Measurements from ENCODE around the gene CPNE1. TPM values are rescaled to one million over a fixed set of nuclear protein-coding genes. Genes with fewer than 3 reads are reported as not detected.
A peak's percentile ranks its signal among the peaks of the same experiment; 100 is the strongest.
"Not testable (repeated sequence)": the region's sequence is repeated elsewhere in the genome, so short reads cannot be mapped to it uniquely, and the experiment has no call there.

CPNE1 gene
- total and polyA plus RNA-seq, 2 donors (not counting 1 experiment from before 2014, with no cell fraction given) = 88.8 to 146 TPM

DNA sequence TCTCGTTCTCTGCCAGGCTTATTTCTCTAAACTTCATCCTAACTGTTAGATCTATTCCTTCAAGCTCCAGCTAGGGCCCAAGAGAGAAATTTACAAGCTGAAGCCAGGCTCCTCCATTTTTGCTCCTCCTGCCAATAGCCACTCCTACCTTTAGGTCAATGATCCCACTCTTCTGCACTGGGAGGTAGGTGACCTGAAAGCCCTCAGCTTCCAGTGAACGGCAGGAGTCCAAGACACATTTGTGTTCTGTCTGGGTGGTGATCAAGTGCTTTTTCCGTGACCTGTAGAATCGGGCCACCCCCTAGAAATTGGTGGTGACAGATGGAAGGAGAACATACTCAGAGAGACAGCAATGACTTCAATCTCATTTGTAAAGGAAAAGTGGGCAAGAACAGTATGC is 25.6 kb upstream of the CPNE1 start:
- peaks cover 3% of the 10 kb centered on the region for H3K36me3 ChIP-seq (ENCODE audit: control insufficient read depth, insufficient read depth, low read length)
- no peaks in the 10 kb centered on the region for H3K79me2 ChIP-seq (ENCODE audit: control insufficient read depth, insufficient read depth, low read length)
- TF ChIP-seq, protein P1, sequence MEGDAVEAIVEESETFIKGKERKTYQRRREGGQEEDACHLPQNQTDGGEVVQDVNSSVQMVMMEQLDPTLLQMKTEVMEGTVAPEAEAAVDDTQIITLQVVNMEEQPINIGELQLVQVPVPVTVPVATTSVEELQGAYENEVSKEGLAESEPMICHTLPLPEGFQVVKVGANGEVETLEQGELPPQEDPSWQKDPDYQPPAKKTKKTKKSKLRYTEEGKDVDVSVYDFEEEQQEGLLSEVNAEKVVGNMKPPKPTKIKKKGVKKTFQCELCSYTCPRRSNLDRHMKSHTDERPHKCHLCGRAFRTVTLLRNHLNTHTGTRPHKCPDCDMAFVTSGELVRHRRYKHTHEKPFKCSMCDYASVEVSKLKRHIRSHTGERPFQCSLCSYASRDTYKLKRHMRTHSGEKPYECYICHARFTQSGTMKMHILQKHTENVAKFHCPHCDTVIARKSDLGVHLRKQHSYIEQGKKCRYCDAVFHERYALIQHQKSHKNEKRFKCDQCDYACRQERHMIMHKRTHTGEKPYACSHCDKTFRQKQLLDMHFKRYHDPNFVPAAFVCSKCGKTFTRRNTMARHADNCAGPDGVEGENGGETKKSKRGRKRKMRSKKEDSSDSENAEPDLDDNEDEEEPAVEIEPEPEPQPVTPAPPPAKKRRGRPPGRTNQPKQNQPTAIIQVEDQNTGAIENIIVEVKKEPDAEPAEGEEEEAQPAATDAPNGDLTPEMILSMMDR (conservative IDR thresholded peaks at IDR 0.05 in 1 of 2, IDR thresholded peaks at IDR 0.05 in 1 of 2; ENCODE audit: low read depth in 1 of 2, low read length in 2 of 2) = no peak
- TF ChIP-seq EZH2 (IDR thresholded peaks at IDR 0.05; ENCODE audit: low read length, missing control alignments) = no peak
- H3K27ac ChIP-seq (ENCODE audit: insufficient read depth, low read length) = no peak overlapping the region
- no peaks in the 10 kb centered on the region for H3K27me3 ChIP-seq (ENCODE audit: control insufficient read depth, insufficient read depth, low read length)
- H3K9me3 ChIP-seq (ENCODE audit: control insufficient read depth, insufficient read depth, low read depth, low read length) = no peaks in the 10 kb centered on the region
- DNase-seq (ENCODE audit: low read depth in 2 of 2) = no peak
- H3K4me2 ChIP-seq (ENCODE audit: extremely low read depth, insufficient read depth, low read length) = no peak overlapping the region
- H4K20me1 ChIP-seq (ENCODE audit: control insufficient read depth, extremely low read depth, insufficient read depth, low read length) = no peaks in the 10 kb centered on the region
- no peak overlapping the region for H3K4me3 ChIP-seq (replicated peaks in 1 of 4; ENCODE audit: control extremely low read depth in 1 of 4, insufficient read depth in 1 of 4, low read depth in 3 of 4, low read length in 4 of 4)
- H2AFZ ChIP-seq (ENCODE audit: low read length) = no peak overlapping the region
- H3K4me1 ChIP-seq (ENCODE audit: control insufficient read depth, extremely low read depth, insufficient read depth, low read length) = no peaks in the 10 kb centered on the region
- no peak overlapping the region for H3K9ac ChIP-seq (ENCODE audit: insufficient read depth, low read length)

DNA sequence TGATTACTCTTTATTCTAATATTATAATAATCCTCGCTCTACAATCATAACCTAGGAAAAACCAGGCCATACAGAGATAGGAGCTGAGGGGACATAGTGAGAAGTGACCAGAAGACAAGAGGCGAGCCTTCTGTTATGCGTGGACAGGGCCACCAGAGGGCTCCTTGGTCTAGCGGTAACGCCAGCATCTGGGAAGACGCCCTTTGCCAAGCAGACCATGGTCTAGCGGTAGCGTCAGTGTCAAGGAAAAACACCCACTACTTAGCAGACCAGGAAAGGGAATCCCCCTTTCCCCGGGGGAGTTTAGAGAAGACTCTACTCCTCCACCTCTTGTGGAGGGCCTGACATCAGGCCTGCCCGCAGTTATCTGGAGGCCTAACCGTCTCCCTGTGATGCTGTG is 22.2 kb upstream of the CPNE1 start:
- not testable (repeated sequence) for H3K27ac ChIP-seq (ENCODE audit: insufficient read depth, low read length); H3K79me2 ChIP-seq (ENCODE audit: control insufficient read depth, insufficient read depth, low read length); H3K9ac ChIP-seq (ENCODE audit: insufficient read depth, low read length); H3K4me3 ChIP-seq (replicated peaks in 1 of 4; ENCODE audit: control extremely low read depth in 1 of 4, insufficient read depth in 1 of 4, low read depth in 3 of 4, low read length in 4 of 4); H2AFZ ChIP-seq (ENCODE audit: low read length); H3K27me3 ChIP-seq (ENCODE audit: control insufficient read depth, insufficient read depth, low read length); H3K4me1 ChIP-seq (ENCODE audit: control insufficient read depth, extremely low read depth, insufficient read depth, low read length); DNase-seq (ENCODE audit: low read depth in 2 of 2); H4K20me1 ChIP-seq (ENCODE audit: control insufficient read depth, extremely low read depth, insufficient read depth, low read length); H3K9me3 ChIP-seq (ENCODE audit: control insufficient read depth, insufficient read depth, low read depth, low read length); H3K4me2 ChIP-seq (ENCODE audit: extremely low read depth, insufficient read depth, low read length); H3K36me3 ChIP-seq (ENCODE audit: control insufficient read depth, insufficient read depth, low read length)
- TF ChIP-seq, protein P1 (conservative IDR thresholded peaks at IDR 0.05 in 1 of 2, IDR thresholded peaks at IDR 0.05 in 1 of 2; ENCODE audit: low read depth in 1 of 2, low read length in 2 of 2) = peak in 1 of 2 donors; percentile 27

DNA sequence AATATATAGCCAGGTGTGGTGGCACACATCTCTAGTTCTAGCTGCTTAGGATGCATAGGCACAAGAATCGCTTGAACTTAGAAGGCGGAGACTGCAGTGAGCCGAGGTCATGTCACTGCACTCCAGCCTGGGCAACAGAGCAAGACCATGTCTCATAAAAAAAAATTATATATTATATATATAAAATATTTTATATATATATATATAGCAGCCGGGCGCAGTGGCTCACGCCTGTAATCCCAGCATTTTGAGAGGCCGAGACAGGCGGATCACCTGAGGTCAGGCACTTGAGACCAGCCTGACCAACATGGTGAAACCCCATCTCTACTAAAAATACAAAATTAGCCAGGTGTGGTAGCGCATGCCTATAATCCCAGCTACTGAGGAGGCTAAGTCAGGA is 20.7 kb upstream of the CPNE1 start:
- not testable (repeated sequence) for H3K36me3 ChIP-seq (ENCODE audit: control insufficient read depth, insufficient read depth, low read length); H2AFZ ChIP-seq (ENCODE audit: low read length); DNase-seq (ENCODE audit: low read depth in 2 of 2); H3K79me2 ChIP-seq (ENCODE audit: control insufficient read depth, insufficient read depth, low read length); H3K4me2 ChIP-seq (ENCODE audit: extremely low read depth, insufficient read depth, low read length); H3K27ac ChIP-seq (ENCODE audit: insufficient read depth, low read length); H3K4me1 ChIP-seq (ENCODE audit: control insufficient read depth, extremely low read depth, insufficient read depth, low read length); H3K9ac ChIP-seq (ENCODE audit: insufficient read depth, low read length); H3K4me3 ChIP-seq (replicated peaks in 1 of 4; ENCODE audit: control extremely low read depth in 1 of 4, insufficient read depth in 1 of 4, low read depth in 3 of 4, low read length in 4 of 4); H4K20me1 ChIP-seq (ENCODE audit: control insufficient read depth, extremely low read depth, insufficient read depth, low read length); H3K9me3 ChIP-seq (ENCODE audit: control insufficient read depth, insufficient read depth, low read depth, low read length); H3K27me3 ChIP-seq (ENCODE audit: control insufficient read depth, insufficient read depth, low read length)

DNA sequence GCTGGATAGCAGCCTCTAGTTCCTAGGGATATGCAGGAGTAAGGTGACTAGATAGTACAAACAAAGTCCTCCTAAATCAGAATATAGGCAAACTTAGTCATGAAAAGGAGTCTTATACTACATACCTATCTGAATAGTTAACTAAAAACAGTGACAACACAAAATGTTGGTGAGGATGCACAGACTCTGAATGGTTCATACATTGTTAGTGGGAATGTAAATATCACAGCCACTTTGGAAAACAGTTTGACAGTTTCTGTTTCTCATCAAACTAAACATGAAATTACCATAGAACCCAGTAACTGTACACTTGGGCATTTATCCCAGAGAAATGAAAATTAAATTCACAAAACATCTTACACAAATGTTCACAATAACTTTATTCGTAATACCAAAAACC is 17.3 kb upstream of the CPNE1 start:
- TF ChIP-seq, protein P1 (conservative IDR thresholded peaks at IDR 0.05 in 1 of 2, IDR thresholded peaks at IDR 0.05 in 1 of 2; ENCODE audit: low read depth in 1 of 2, low read length in 2 of 2) = no peak
- Histone ChIP-seq H3K9me3 (ENCODE audit: control insufficient read depth, insufficient read depth, low read depth, low read length) (no peaks in the 10 kb centered on the region), H3K36me3 (ENCODE audit: control insufficient read depth, insufficient read depth, low read length) (no peaks in the 10 kb centered on the region), H3K4me1 (ENCODE audit: control insufficient read depth, extremely low read depth, insufficient read depth, low read length) (no peaks in the 10 kb centered on the region), H3K4me2 (ENCODE audit: extremely low read depth, insufficient read depth, low read length) (no peak overlapping the region), H3K79me2 (ENCODE audit: control insufficient read depth, insufficient read depth, low read length) (no peaks in the 10 kb centered on the region), H2AFZ (ENCODE audit: low read length) (no peak overlapping the region), H3K27me3 (ENCODE audit: control insufficient read depth, insufficient read depth, low read length) (no peaks in the 10 kb centered on the region), H3K4me3 (replicated peaks in 1 of 4; ENCODE audit: control extremely low read depth in 1 of 4, insufficient read depth in 1 of 4, low read depth in 3 of 4, low read length in 4 of 4) (no peak overlapping the region), H3K9ac (ENCODE audit: insufficient read depth, low read length) (no peak overlapping the region), H3K27ac (ENCODE audit: insufficient read depth, low read length) (no peak overlapping the region), H4K20me1 (ENCODE audit: control insufficient read depth, extremely low read depth, insufficient read depth, low read length) (no peaks in the 10 kb centered on the region)
- no peak for DNase-seq (ENCODE audit: low read depth in 2 of 2)

Measured in fibroblast of lung (primary cell).